ENCODE results near the gene UBE2L6.

Gene UBE2L6

DNA sequence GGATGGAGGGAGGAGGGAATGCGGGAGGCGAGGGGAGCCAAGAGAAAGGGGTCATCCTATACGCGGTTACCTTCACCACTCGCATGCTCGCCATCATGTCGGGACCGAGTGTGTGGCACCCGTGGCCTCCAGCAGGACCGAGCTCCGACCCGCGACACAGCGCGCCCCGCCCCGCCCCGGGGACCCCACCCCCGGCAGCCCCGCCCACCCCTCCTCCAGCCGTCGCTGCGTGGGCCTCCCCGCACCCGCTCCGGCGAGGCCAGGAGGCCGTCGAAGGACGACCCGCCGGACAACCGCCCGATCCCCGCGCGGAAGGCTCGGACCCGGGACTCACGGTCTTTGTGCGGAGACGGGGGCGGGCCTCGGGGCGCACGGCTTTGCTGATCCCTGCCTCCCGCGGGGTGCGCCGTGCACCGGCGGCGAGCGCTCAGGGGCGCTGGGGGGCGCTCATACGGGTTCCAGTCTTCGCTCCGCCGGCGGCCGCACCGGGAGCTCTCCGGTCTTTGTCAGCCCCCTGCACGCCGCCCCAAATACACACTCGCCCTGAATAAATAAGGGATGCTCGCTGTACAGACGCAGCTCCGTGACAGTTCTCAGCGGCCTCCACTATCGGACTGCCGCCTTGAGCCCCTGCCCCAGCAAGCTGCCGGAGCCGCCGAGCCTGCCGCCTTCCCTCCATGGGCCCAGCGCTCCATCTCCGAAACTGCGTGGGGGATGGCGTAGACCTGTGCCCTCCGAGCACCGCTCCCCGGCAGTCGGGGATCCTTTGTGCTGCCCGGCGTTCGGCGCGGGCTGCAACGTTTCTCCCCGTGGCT, at the start of gene UBE2L6:
UBE2L6 (minus strand) TSS at position 158 of the 815 bp plus-strand sequence; CDS start at position 97, 61 bp downstream.
- peak within 1 kb of the TSS; percentile 97 for H3K27ac Mint-ChIP-seq
- DNase-seq (ENCODE audit: low spot score): peak; percentile 64
- H3K4me3 Mint-ChIP-seq: peak within 1 kb of the TSS; percentile 98
- peaks cover 26% of the 10 kb centered on the region for H3K4me1 Mint-ChIP-seq (ENCODE audit: low read depth)
- H3K9me3 Mint-ChIP-seq: no peaks in the 10 kb centered on the region
- H3K36me3 Mint-ChIP-seq (ENCODE audit: low read depth): peaks cover 29% of the 10 kb centered on the region
- no peaks in the 10 kb centered on the region for H3K27me3 Mint-ChIP-seq (ENCODE audit: low read depth)

- peaks cover 15% of the 10 kb centered on the region for H3K9me3 Mint-ChIP-seq
- H3K4me1 Mint-ChIP-seq (ENCODE audit: low read depth): no peaks in the 10 kb centered on the region
- no peak for DNase-seq (ENCODE audit: low spot score)
- H3K4me3 Mint-ChIP-seq: no peak overlapping the region
- no peak overlapping the region for H3K27ac Mint-ChIP-seq
- no peaks in the 10 kb centered on the region for H3K27me3 Mint-ChIP-seq (ENCODE audit: low read depth)
- H3K36me3 Mint-ChIP-seq (ENCODE audit: low read depth): no peaks in the 10 kb centered on the region
These were observed 49.1 kb upstream of the UBE2L6 start for GRCh38 chr11:57616595-57616994.

DNA sequence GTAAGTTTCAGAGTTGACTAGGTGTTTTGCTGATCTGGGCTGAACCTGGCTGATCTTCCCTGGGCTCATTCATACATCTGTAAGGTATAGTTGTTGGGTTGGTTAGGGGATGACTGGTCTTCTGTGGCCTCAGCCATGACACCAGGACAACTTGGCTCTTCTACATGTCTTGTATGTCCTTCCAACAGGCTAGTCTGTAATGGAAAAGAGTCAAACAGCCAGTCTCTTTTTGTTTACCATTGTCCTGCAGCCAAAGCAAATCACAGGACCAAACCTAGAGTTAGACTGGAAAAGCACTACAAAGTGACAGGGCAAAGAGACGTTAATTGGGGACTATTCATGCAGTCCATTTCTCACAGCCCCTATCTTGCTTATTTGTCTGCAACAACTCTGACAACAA, 47.8 kb upstream of the UBE2L6 start:
- peaks cover 4% of the 10 kb centered on the region for H3K9me3 Mint-ChIP-seq
- no peak overlapping the region for H3K4me3 Mint-ChIP-seq
- H3K36me3 Mint-ChIP-seq (ENCODE audit: low read depth): no peaks in the 10 kb centered on the region
- H3K4me1 Mint-ChIP-seq (ENCODE audit: low read depth): no peaks in the 10 kb centered on the region
- no peak overlapping the region for H3K27ac Mint-ChIP-seq
- DNase-seq (ENCODE audit: low spot score): no peak
- peaks cover 3% of the 10 kb centered on the region for H3K27me3 Mint-ChIP-seq (ENCODE audit: low read depth)

DNA sequence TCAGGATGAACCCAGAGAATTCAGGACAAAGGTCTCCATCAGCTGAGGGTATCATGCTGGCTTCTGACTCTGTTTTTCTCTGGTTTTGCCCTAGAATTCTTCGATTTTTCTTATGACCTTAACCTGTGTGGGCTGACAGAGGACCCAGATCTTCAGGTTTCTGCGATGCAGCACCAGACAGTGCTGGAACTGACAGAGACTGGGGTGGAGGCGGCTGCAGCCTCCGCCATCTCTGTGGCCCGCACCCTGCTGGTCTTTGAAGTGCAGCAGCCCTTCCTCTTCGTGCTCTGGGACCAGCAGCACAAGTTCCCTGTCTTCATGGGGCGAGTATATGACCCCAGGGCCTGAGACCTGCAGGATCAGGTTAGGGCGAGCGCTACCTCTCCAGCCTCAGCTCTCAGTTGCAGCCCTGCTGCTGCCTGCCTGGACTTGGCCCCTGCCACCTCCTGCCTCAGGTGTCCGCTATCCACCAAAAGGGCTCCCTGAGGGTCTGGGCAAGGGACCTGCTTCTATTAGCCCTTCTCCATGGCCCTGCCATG, 46.8 kb upstream of the UBE2L6 start:
- peaks cover 3% of the 10 kb centered on the region for H3K9me3 Mint-ChIP-seq
- H3K27me3 Mint-ChIP-seq (ENCODE audit: low read depth): peaks cover 6% of the 10 kb centered on the region
- no peak overlapping the region for H3K27ac Mint-ChIP-seq
- no peak for DNase-seq (ENCODE audit: low spot score)
- H3K36me3 Mint-ChIP-seq (ENCODE audit: low read depth): no peaks in the 10 kb centered on the region
- H3K4me1 Mint-ChIP-seq (ENCODE audit: low read depth): no peaks in the 10 kb centered on the region
- no peak overlapping the region for H3K4me3 Mint-ChIP-seq

GRCh38 chr11:57610170-57610569, 42.7 kb upstream of the UBE2L6 start:
- Mint-ChIP-seq H3K27me3 (ENCODE audit: low read depth) (peaks cover 12% of the 10 kb centered on the region), H3K4me1 (ENCODE audit: low read depth) (no peaks in the 10 kb centered on the region), H3K36me3 (ENCODE audit: low read depth) (no peaks in the 10 kb centered on the region), H3K9me3 (no peaks in the 10 kb centered on the region), H3K4me3 (no peak overlapping the region), H3K27ac (no peak overlapping the region)
- no peak for DNase-seq (ENCODE audit: low spot score)

GRCh38 chr11:57605028-57605420, 37.6 kb upstream of the UBE2L6 start:
- H3K4me3 Mint-ChIP-seq: no peak overlapping the region
- no peaks in the 10 kb centered on the region for H3K36me3 Mint-ChIP-seq (ENCODE audit: low read depth)
- no peaks in the 10 kb centered on the region for H3K9me3 Mint-ChIP-seq
- H3K27me3 Mint-ChIP-seq (ENCODE audit: low read depth): peaks cover 10% of the 10 kb centered on the region
- peaks cover 2% of the 10 kb centered on the region for H3K4me1 Mint-ChIP-seq (ENCODE audit: low read depth)
- H3K27ac Mint-ChIP-seq: no peak overlapping the region
- DNase-seq (ENCODE audit: low spot score): no peak

GRCh38 chr11:57604296-57605027, 37.0 kb upstream of the UBE2L6 start:
- Mint-ChIP-seq H3K36me3 (ENCODE audit: low read depth) (no peaks in the 10 kb centered on the region), H3K27me3 (ENCODE audit: low read depth) (peaks cover 11% of the 10 kb centered on the region), H3K27ac (no peak overlapping the region), H3K9me3 (no peaks in the 10 kb centered on the region), H3K4me3 (no peak overlapping the region), H3K4me1 (ENCODE audit: low read depth) (peaks cover 2% of the 10 kb centered on the region)
- DNase-seq (ENCODE audit: low spot score): no peak

DNA sequence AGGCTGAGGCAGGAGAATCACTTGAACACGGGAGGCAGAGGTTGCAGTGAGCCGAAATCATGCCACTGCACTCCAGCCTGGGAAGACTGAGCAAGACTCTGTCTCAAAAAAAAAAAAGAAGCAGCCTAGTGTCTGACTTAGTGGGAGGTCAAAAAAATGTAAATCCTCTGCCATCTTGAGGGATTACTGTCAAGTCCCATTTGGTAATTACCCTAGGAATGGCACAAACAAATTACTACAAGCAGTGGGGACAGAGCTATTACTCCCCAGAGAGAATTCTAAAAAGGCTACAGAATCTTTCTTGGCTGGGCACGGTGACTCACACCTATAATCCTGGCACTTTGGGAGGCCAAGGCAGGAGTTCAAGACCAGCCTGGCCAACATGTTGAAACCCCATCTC, 33.8 kb upstream of the UBE2L6 start:
- Mint-ChIP-seq H3K27me3 (ENCODE audit: low read depth) (peaks cover 22% of the 10 kb centered on the region), H3K9me3 (no peaks in the 10 kb centered on the region), H3K4me3 (no peak overlapping the region), H3K36me3 (ENCODE audit: low read depth) (no peaks in the 10 kb centered on the region), H3K27ac (no peak overlapping the region), H3K4me1 (ENCODE audit: low read depth) (peaks cover 4% of the 10 kb centered on the region)
- DNase-seq (ENCODE audit: low spot score): no peak

DNA sequence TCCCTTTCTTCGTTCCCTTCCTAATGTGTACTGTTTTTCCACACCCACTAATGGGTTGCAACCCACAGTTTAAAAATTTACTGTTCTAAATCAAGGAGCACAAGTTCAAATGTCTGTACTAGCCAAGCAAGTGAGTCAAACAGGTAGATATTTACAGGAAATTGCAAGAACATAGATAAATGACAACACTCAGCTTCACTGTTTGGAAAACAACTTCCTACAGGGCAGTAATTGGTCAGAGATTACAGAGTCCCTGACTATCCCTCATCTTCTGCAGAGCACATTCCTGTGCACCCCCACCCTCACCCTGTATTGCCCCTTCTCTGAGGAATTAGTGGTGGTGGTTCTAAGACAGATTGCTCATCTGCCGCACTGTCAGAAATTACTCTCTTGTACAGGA, 31.9 kb upstream of the UBE2L6 start:
- H3K4me1 Mint-ChIP-seq (ENCODE audit: low read depth): peaks cover 4% of the 10 kb centered on the region
- H3K36me3 Mint-ChIP-seq (ENCODE audit: low read depth): no peaks in the 10 kb centered on the region
- H3K27ac Mint-ChIP-seq: no peak overlapping the region
- H3K27me3 Mint-ChIP-seq (ENCODE audit: low read depth): peaks cover 31% of the 10 kb centered on the region
- no peak overlapping the region for H3K4me3 Mint-ChIP-seq
- no peaks in the 10 kb centered on the region for H3K9me3 Mint-ChIP-seq
- no peak for DNase-seq (ENCODE audit: low spot score)

GRCh38 chr11:57598831-57599155, 31.3 kb upstream of the UBE2L6 start:
- Mint-ChIP-seq H3K27me3 (ENCODE audit: low read depth) (peaks cover 36% of the 10 kb centered on the region), H3K36me3 (ENCODE audit: low read depth) (no peaks in the 10 kb centered on the region), H3K4me1 (ENCODE audit: low read depth) (peaks cover 2% of the 10 kb centered on the region), H3K4me3 (no peak overlapping the region), H3K27ac (no peak overlapping the region), H3K9me3 (no peaks in the 10 kb centered on the region)
- no peak for DNase-seq (ENCODE audit: low spot score)

- no peak for DNase-seq (ENCODE audit: low spot score)
- Mint-ChIP-seq H3K27ac (no peak overlapping the region), H3K4me3 (no peak overlapping the region), H3K36me3 (ENCODE audit: low read depth) (no peaks in the 10 kb centered on the region), H3K27me3 (ENCODE audit: low read depth) (peaks cover 36% of the 10 kb centered on the region), H3K4me1 (ENCODE audit: low read depth) (peaks cover 1% of the 10 kb centered on the region), H3K9me3 (no peaks in the 10 kb centered on the region)
These were observed 30.7 kb upstream of the UBE2L6 start for GRCh38 chr11:57597916-57598830.

GRCh38 chr11:57597461-57597915, 30.0 kb upstream of the UBE2L6 start, which contains the start of gene SERPING1:
SERPING1 (plus strand) TSS chr11:57597685; CDS start chr11:57598271, 586 bp downstream.
- DNase-seq (ENCODE audit: low spot score): no peak
- no peaks in the 10 kb centered on the region for H3K36me3 Mint-ChIP-seq (ENCODE audit: low read depth)
- peaks cover 1% of the 10 kb centered on the region for H3K4me1 Mint-ChIP-seq (ENCODE audit: low read depth)
- H3K27ac Mint-ChIP-seq: no peak within 1 kb of the TSS
- H3K27me3 Mint-ChIP-seq (ENCODE audit: low read depth): peaks cover 39% of the 10 kb centered on the region
- no peaks in the 10 kb centered on the region for H3K9me3 Mint-ChIP-seq
- H3K4me3 Mint-ChIP-seq: no peak within 1 kb of the TSS

GRCh38 chr11:57596266-57596885, 28.9 kb upstream of the UBE2L6 start:
- H3K4me3 Mint-ChIP-seq: no peak overlapping the region
- peaks cover 39% of the 10 kb centered on the region for H3K27me3 Mint-ChIP-seq (ENCODE audit: low read depth)
- DNase-seq (ENCODE audit: low spot score): no peak
- peaks cover 1% of the 10 kb centered on the region for H3K4me1 Mint-ChIP-seq (ENCODE audit: low read depth)
- H3K36me3 Mint-ChIP-seq (ENCODE audit: low read depth): no peaks in the 10 kb centered on the region
- no peaks in the 10 kb centered on the region for H3K9me3 Mint-ChIP-seq
- H3K27ac Mint-ChIP-seq: no peak overlapping the region

Data from T-helper 2 cell treated with Interferon-gamma antibody and Interleukin-4, amounts not matched to agents 5 μg/mL and 100 μg/mL, for 36 hours (primary cell).